Kidney capillary endothelial cell (primary cell): ENCODE results near the gene PDZK1IP1.
"Not testable (repeated sequence)": the region's sequence is repeated elsewhere in the genome, so short reads cannot be mapped to it uniquely, and the experiment has no call there.

Experiments
- DNase-seq: peaks from one replicate; pipeline ENCODE4 v3.0.0-alpha.2; 2018; ENCODE audit warnings: low spot score

The PDZK1IP1 gene

DNA sequence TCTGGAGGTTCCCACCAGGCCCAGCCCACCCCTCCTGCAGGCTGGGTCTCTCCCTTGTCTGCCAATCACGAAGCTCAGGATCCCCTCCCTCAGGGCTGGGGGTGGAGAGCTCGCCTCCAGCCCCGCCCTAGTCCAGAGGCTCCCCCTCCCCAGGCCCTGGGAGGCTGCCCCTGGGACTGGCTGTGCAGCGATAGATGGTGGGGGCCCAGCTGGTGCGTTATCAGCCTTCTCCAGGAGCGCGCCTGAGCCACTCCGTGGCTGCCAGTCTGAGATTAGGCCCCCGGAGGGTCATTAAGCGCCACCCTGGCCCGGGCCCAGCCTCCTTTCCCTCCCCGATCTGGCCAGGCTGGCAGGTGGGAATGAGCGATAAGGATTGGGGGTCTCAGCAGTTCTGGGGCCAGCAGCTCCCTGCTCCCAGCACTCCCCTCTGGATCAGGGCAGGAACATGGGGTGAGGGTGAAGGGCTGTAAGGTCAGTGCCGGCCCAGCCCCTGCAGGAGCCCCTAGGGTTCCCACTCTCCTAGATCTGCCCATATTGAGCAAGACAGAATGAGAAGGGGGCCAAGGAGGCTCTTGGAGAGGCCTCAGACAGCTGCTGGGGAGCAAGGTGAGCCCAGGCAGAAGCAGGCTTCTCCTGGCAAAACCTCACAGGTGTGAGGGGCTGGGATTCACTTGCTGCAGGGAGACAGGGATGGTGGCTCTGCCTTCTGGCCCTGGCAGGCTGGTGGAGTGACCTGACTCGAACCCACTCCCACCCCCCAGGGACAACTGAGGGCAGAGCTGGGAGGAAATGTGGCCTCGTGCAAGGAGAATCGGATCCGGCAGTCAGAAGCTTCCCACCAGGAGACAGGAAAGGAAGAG, 8.5 kb downstream of the PDZK1IP1 start:
- no peak for DNase-seq

- DNase-seq, result no peak
Observed at GRCh38 chr1:47180603-47181094, 9.2 kb downstream of the PDZK1IP1 start.

DNA sequence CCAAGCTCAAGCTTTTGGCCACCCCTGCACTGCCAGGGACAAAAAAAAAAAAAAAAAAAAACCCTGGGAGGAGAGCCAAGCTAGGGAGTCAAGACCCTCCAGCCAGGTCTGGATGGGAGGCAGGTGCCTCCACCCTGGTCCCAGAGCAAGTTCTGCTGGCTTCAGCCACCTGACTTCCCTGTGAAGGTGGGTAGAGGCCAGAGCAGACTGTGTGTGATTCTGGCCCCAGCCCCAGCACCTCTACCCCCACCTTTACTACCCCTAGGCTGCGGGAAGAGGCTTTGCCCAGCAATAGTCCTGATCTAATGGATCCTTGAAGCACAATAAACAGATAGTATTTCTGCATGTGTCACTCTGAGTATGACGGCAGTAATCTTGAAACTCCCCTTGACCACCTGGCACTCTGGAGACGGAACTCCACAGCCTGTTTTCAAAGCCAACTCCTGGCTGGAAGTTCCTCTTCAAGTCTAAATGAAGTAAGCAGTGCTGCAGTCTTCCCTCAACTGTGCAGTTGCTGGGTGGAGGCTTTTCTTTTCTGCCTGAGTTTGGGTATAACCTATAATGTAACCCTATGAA, 9.8 kb downstream of the PDZK1IP1 start:
- DNase-seq, result no peak

- peak; percentile 93 for DNase-seq
Observed at GRCh38 chr1:47179017-47179987, 10.5 kb downstream of the PDZK1IP1 start.

GRCh38 chr1:47178654-47179016, 11.2 kb downstream of the PDZK1IP1 start:
- no peak for DNase-seq

- DNase-seq, result no peak
Observed at GRCh38 chr1:47178020-47178419, 11.8 kb downstream of the PDZK1IP1 start.

DNA sequence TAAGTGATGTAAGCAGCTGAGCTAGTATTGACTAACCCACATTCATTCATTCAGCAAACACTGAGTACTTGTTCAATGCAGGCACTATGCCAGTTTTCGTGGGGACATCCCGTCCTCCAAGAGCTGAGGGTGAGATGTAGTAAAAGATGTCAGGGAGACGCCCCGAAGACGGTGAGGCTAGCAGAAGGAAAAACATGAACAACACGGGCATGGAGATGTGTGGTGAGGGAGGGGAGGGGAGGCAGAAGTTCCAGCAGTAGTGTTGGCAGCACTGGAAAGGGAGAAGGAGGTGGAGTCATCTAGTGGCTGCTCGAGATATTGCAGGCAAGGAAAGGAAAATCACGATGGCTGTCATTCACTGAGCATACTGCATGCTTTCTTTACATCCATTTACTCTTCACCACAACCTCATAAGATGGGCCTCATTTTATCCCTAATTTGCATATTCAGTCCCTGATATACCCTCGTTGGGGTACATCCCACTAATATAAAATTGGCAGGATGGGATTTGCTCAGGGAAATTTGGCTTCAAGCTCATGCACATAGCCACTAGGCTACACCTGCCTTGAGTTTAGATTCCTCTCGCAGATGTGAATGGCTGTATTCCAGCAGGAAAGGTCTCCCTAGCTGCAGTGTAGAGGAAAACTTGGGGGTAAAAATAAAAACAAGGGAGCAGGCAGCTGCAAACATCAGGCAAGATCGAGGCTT, 14.5 kb downstream of the PDZK1IP1 start:
- DNase-seq, result peak; percentile 60

DNA sequence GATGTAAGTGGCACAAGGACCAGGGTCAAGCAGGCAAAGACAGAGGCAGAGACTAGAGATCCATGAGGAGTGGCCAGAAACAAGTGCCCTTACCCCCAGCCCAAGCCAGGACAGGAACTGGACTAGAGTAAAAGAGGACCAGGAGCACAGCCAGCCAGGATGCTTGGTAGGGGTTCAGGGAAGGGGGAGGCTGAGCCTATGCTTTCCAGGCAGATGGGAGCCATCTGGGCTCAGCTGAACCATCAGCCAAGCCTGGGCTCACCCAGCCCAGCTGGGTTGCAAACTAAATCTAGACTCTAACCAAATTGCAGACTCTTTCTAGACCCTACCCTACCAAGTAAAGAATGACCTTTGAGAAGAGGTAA, 15.2 kb downstream of the PDZK1IP1 start:
- no peak for DNase-seq

DNA sequence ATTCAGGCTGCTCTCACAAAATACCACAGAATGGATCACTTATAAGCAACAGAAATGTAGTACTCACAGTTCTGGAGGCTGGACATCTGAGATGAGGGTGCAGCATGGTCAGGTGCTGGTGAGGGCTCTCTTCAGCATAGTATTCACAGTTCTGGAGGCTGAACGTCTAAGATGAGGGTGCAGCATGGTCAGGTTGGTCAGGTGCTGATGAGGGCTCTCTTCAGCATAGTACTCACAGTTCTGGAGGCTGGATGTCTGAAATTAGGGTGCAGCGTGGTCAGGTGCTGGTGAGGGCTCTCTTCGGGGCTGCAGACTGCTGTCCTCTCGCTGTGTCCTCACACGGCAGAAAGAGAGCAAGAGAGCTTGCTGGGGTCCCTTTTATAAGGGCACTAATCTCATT, 17.1 kb downstream of the PDZK1IP1 start:
- no peak for DNase-seq

- DNase-seq, result no peak
Observed at GRCh38 chr1:47164552-47164951, 25.3 kb downstream of the PDZK1IP1 start.

- DNase-seq, result no peak
Observed at GRCh38 chr1:47161298-47162040, 28.4 kb downstream of the PDZK1IP1 start.

DNA sequence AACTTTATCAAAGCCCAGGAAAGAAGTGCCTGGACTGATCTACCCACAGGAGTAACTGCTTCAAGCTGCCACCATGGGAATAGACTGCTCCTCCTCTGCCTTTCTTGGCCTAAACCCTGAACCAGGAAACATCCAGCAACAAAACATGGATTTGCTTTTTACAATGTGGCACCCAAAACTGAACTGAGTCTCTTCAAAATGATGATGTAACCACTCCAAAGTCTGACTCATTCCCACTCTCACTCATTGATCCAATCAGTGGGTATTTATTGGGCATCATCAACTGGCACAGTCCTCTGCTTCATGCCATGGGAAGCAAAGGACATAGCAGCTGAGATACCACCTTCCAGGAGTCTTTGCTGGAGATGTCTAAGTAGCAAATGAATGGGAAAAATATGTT, 29.1 kb downstream of the PDZK1IP1 start:
- DNase-seq, result no peak

GRCh38 chr1:47157957-47158356, 31.9 kb downstream of the PDZK1IP1 start:
- DNase-seq, result not testable (repeated sequence)

GRCh38 chr1:47156457-47156856, 33.4 kb downstream of the PDZK1IP1 start:
- not testable (repeated sequence) for DNase-seq

GRCh38 chr1:47149162-47149561, 40.7 kb downstream of the PDZK1IP1 start:
- DNase-seq, result not testable (repeated sequence)

- no peak for DNase-seq
Observed at GRCh38 chr1:47147047-47147785, 42.6 kb downstream of the PDZK1IP1 start.

GRCh38 chr1:47146495-47146894, 43.3 kb downstream of the PDZK1IP1 start:
- DNase-seq, result not testable (repeated sequence)

GRCh38 chr1:47143654-47144053, 46.2 kb downstream of the PDZK1IP1 start:
- DNase-seq, result peak; percentile 15

DNA sequence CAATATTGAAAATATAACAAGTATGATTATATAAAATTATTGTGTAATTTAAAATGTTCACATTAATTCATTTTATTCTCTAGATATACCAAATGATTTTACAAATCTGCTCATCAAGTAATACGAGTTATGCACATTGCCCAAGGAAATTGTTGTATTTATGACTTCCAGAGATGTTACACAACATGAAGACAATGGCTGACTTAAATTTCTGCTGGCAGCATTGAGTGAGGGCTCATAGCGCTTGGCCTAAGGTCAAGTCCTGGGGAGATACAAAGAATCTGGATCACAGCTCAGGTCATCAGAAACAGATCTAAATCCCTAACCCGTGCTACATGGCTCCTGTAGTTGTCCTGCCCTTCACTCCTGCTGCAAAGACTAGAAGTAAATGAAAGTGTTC, 49.5 kb downstream of the PDZK1IP1 start:
- not testable (repeated sequence) for DNase-seq

DNA sequence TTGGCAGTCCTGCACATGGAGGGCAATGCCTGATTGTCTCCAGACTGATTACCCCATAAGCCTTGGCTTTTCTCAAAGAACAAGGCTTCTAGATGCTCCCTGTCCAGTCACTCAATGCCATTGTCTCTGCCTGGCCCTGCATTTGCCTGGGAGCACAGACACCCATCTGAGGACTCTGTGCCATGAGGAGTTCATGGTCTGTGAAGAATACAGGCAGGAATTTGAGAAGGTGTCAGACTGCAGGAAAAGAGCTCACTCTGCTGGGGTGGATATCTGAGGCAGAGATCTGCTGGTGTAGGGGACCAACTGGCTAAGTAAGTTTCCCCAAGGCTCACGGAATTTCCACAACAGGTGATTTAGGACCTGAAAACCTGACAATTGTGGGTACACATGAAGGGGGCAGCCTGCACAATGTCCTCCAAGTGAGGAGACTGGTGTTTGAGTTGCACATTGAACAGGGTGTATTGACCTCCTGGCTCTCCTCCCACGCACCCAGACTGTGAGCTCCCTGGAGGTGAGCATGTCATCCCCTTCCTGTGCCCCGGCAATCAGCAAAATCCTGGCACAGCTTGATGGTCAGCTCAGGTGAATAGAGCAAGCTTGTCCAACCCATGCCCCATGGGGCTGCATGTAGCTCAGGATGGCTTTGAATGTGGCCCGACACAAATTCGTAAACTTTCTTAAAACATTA, 51.8 kb downstream of the PDZK1IP1 start:
- no peak for DNase-seq
